SKM-1 treated with dmso at 0.1 percent for 144 hours (cell line): ENCODE data around the gene SLC13A2.
"Not testable (repeated sequence)": the region's sequence is repeated elsewhere in the genome, so short reads cannot be mapped to it uniquely, and the experiment has no call there.

Source experiments
- DNase-seq: peaks from one replicate; lab custom pipeline; 2025; ENCODE audit not compliant: unreplicated experiment; lab: John Stamatoyannopoulos, UW

The SLC13A2 gene

GRCh38 chr17:28473542-28473941, at the start of gene SLC13A2:
SLC13A2 (plus strand) TSS chr17:28473644; CDS start chr17:28473713, 69 bp downstream.
- no peak for DNase-seq

GRCh38 chr17:28425206-28425605, 48.2 kb upstream of the SLC13A2 start:
- no peak for DNase-seq

- no peak for DNase-seq
Measured at GRCh38 chr17:28426081-28426519, 47.3 kb upstream of the SLC13A2 start.

GRCh38 chr17:28427371-28427770, 46.1 kb upstream of the SLC13A2 start:
- DNase-seq, result no peak

- not testable (repeated sequence) for DNase-seq
Measured at GRCh38 chr17:28427982-28428381, 45.5 kb upstream of the SLC13A2 start.

- no peak for DNase-seq
Measured at GRCh38 chr17:28433721-28434120, 39.7 kb upstream of the SLC13A2 start.

- not testable (repeated sequence) for DNase-seq
Measured at GRCh38 chr17:28434326-28434725, 39.1 kb upstream of the SLC13A2 start.

- no peak for DNase-seq
Measured at GRCh38 chr17:28443901-28444638, 29.4 kb upstream of the SLC13A2 start.

GRCh38 chr17:28446716-28447395, 26.6 kb upstream of the SLC13A2 start:
- no peak for DNase-seq

- DNase-seq, result no peak
Measured at GRCh38 chr17:28447396-28447760, 26.1 kb upstream of the SLC13A2 start.

GRCh38 chr17:28449859-28450258, 23.6 kb upstream of the SLC13A2 start:
- no peak for DNase-seq

- no peak for DNase-seq
Measured at GRCh38 chr17:28457890-28458289, 15.6 kb upstream of the SLC13A2 start.

- DNase-seq, result not testable (repeated sequence)
Measured at GRCh38 chr17:28458881-28459280, 14.6 kb upstream of the SLC13A2 start.

- no peak for DNase-seq
Measured at GRCh38 chr17:28460901-28461300, 12.5 kb upstream of the SLC13A2 start.

GRCh38 chr17:28466001-28466400, 7.4 kb upstream of the SLC13A2 start:
- no peak for DNase-seq

- no peak for DNase-seq
Measured at GRCh38 chr17:28466521-28467048, 6.9 kb upstream of the SLC13A2 start.

- no peak for DNase-seq
Measured at GRCh38 chr17:28467456-28468025, 5.9 kb upstream of the SLC13A2 start.

- DNase-seq, result not testable (repeated sequence)
Measured at GRCh38 chr17:28468033-28468735, 5.3 kb upstream of the SLC13A2 start.

GRCh38 chr17:28468781-28469180, 4.7 kb upstream of the SLC13A2 start:
- no peak for DNase-seq

GRCh38 chr17:28469376-28469775, 4.1 kb upstream of the SLC13A2 start:
- no peak for DNase-seq

- DNase-seq, result no peak
Measured at GRCh38 chr17:28470266-28470913, 3.1 kb upstream of the SLC13A2 start.
